Activated effector memory CD4-positive, alpha-beta T cell treated with anti-CD3 and anti-CD28 coated beads, Interleukin-2, amount 50 U/mL, for 16 hours (primary cell): ENCODE data around the gene SERPINB6.
"Not testable (repeated sequence)": the region's sequence is repeated elsewhere in the genome, so short reads cannot be mapped to it uniquely, and the experiment has no call there.

Experiments used
- DNase-seq: peaks from one replicate; pipeline ENCODE4 v3.0.0-alpha.2; 2020

SERPINB6 gene

GRCh38 chr6:2934057-2934456 is 37.3 kb downstream of the SERPINB6 start:
- no peak for DNase-seq

GRCh38 chr6:2932911-2933310 is 38.5 kb downstream of the SERPINB6 start:
- DNase-seq: peak; percentile 55

GRCh38 chr6:2931970-2932748 is 39.2 kb downstream of the SERPINB6 start:
- DNase-seq: peak; percentile 93

- peak; percentile 14 for DNase-seq
Observed at GRCh38 chr6:2931055-2931454, 40.3 kb downstream of the SERPINB6 start.

GRCh38 chr6:2927931-2928330 is 43.4 kb downstream of the SERPINB6 start:
- DNase-seq: peak; percentile 5

GRCh38 chr6:2925842-2926747 is 45.3 kb downstream of the SERPINB6 start:
- DNase-seq: peak; percentile 8

GRCh38 chr6:2921520-2922115 is 49.7 kb downstream of the SERPINB6 start:
- peak; percentile 2 for DNase-seq

GRCh38 chr6:2920671-2921112 is 50.7 kb downstream of the SERPINB6 start:
- DNase-seq: peak; percentile 48

GRCh38 chr6:2919886-2920285 is 51.5 kb downstream of the SERPINB6 start:
- no peak for DNase-seq

GRCh38 chr6:2919401-2919800 is 52.0 kb downstream of the SERPINB6 start:
- peak; percentile 33 for DNase-seq

- peak; percentile 61 for DNase-seq
Observed at GRCh38 chr6:2918936-2919335, 52.4 kb downstream of the SERPINB6 start.

- peak; percentile 46 for DNase-seq
Observed at GRCh38 chr6:2917801-2918445, 53.4 kb downstream of the SERPINB6 start.

GRCh38 chr6:2917065-2917464 is 54.3 kb downstream of the SERPINB6 start:
- peak; percentile 27 for DNase-seq

- DNase-seq: peak; percentile 9
Observed at GRCh38 chr6:2916158-2916925, 55.0 kb downstream of the SERPINB6 start.

- DNase-seq: peak; percentile 14
Observed at GRCh38 chr6:2915150-2915549, 56.2 kb downstream of the SERPINB6 start.

GRCh38 chr6:2914318-2914660 is 57.1 kb downstream of the SERPINB6 start:
- peak; percentile 55 for DNase-seq

- peak; percentile 43 for DNase-seq
Observed at GRCh38 chr6:2913621-2914317, 57.6 kb downstream of the SERPINB6 start.

GRCh38 chr6:2911171-2911570 is 60.2 kb downstream of the SERPINB6 start:
- DNase-seq: peak; percentile 36

- DNase-seq: peak; percentile 59
Observed at GRCh38 chr6:2909718-2910117, 61.6 kb downstream of the SERPINB6 start.

GRCh38 chr6:2909051-2909606 is 62.2 kb downstream of the SERPINB6 start:
- DNase-seq: peak; percentile 21

GRCh38 chr6:2908516-2908915 is 62.9 kb downstream of the SERPINB6 start:
- DNase-seq: not testable (repeated sequence)
